ENCODE measurements around the gene PRSS53.

The PRSS53 gene

GRCh38 chr16:31077024-31077423 lies 11.7 kb downstream of the PRSS53 start:
- DNase-seq = no peak

- no peak for DNase-seq
Measured at GRCh38 chr16:31076319-31076718, 12.4 kb downstream of the PRSS53 start.

- DNase-seq = no peak
Measured at GRCh38 chr16:31074814-31075183, 13.9 kb downstream of the PRSS53 start.

- peak; percentile 95 for DNase-seq
Measured at GRCh38 chr16:31073970-31074813, 14.6 kb downstream of the PRSS53 start, which contains the start of the genes ZNF646 and ZNF668. ZNF646 (plus strand) TSS chr16:31074422; CDS start chr16:31076325, 1,903 bp downstream. ZNF668 (minus strand) TSS chr16:31074240; CDS start chr16:31064459, 9,781 bp downstream.

- peak; percentile 95 for DNase-seq
Measured at GRCh38 chr16:31073142-31073969, 15.4 kb downstream of the PRSS53 start.

- DNase-seq = no peak
Measured at GRCh38 chr16:31072540-31073141, 16.1 kb downstream of the PRSS53 start.

GRCh38 chr16:31071861-31072260 lies 16.9 kb downstream of the PRSS53 start:
- no peak for DNase-seq

GRCh38 chr16:31067342-31067741 lies 21.4 kb downstream of the PRSS53 start:
- DNase-seq = no peak

GRCh38 chr16:31064882-31065461 lies 23.8 kb downstream of the PRSS53 start:
- no peak for DNase-seq

- DNase-seq = no peak
Measured at GRCh38 chr16:31063843-31064611, 24.7 kb downstream of the PRSS53 start.

GRCh38 chr16:31063495-31063842 lies 25.3 kb downstream of the PRSS53 start:
- no peak for DNase-seq

- no peak for DNase-seq
Measured at GRCh38 chr16:31061813-31062440, 26.8 kb downstream of the PRSS53 start.

GRCh38 chr16:31061126-31061812 lies 27.5 kb downstream of the PRSS53 start:
- no peak for DNase-seq

- DNase-seq = no peak
Measured at GRCh38 chr16:31055613-31056012, 33.1 kb downstream of the PRSS53 start.

GRCh38 chr16:31052114-31052513 lies 36.6 kb downstream of the PRSS53 start:
- no peak for DNase-seq

- no peak for DNase-seq
Measured at GRCh38 chr16:31050280-31051030, 38.3 kb downstream of the PRSS53 start.

- DNase-seq = no peak
Measured at GRCh38 chr16:31043898-31044481, 44.8 kb downstream of the PRSS53 start.

- no peak for DNase-seq
Measured at GRCh38 chr16:31043352-31043751, 45.4 kb downstream of the PRSS53 start.

- DNase-seq = no peak
Measured at GRCh38 chr16:31042866-31043265, 45.9 kb downstream of the PRSS53 start.

- no peak for DNase-seq
Measured at GRCh38 chr16:31038993-31039392, 49.8 kb downstream of the PRSS53 start.

All from activated CD8-positive, alpha-beta memory T cell treated with anti-CD3 and anti-CD28 coated beads for 24 hours (primary cell).